ENCODE measurements around the gene SPAG8.
A peak's percentile ranks its signal among the peaks of the same experiment; 100 is the strongest.

SPAG8 gene

GRCh38 chr9:35812025-35812602 is at the start of gene SPAG8:
SPAG8 (minus strand) TSS chr9:35812262; CDS start chr9:35812147, 115 bp downstream.
- DNase-seq, result peak; percentile 94

- DNase-seq, result no peak
Measured at GRCh38 chr9:35861161-35861897, 49.3 kb upstream of the SPAG8 start.

GRCh38 chr9:35859990-35860339 is 47.9 kb upstream of the SPAG8 start:
- no peak for DNase-seq

- peak; percentile 11 to 19 for DNase-seq
Measured at GRCh38 chr9:35859310-35859989, 47.4 kb upstream of the SPAG8 start.

- no peak for DNase-seq
Measured at GRCh38 chr9:35858458-35858857, 46.4 kb upstream of the SPAG8 start.

- no peak for DNase-seq
Measured at GRCh38 chr9:35856882-35857281, 44.8 kb upstream of the SPAG8 start.

GRCh38 chr9:35856206-35856605 is 44.1 kb upstream of the SPAG8 start:
- DNase-seq, result no peak

GRCh38 chr9:35854091-35854762 is 42.2 kb upstream of the SPAG8 start:
- DNase-seq, result no peak

- DNase-seq, result no peak
Measured at GRCh38 chr9:35852876-35853865, 41.1 kb upstream of the SPAG8 start.

GRCh38 chr9:35852267-35852815 is 40.3 kb upstream of the SPAG8 start:
- DNase-seq, result no peak

GRCh38 chr9:35847792-35848572 is 35.9 kb upstream of the SPAG8 start:
- peak; percentile 26 to 53 for DNase-seq

- no peak for DNase-seq
Measured at GRCh38 chr9:35845824-35846771, 34.0 kb upstream of the SPAG8 start.

- DNase-seq, result no peak
Measured at GRCh38 chr9:35844628-35845270, 32.7 kb upstream of the SPAG8 start.

- no peak for DNase-seq
Measured at GRCh38 chr9:35842795-35843194, 30.7 kb upstream of the SPAG8 start.

- DNase-seq, result no peak
Measured at GRCh38 chr9:35842020-35842745, 30.1 kb upstream of the SPAG8 start.

- no peak for DNase-seq
Measured at GRCh38 chr9:35841645-35841900, 29.5 kb upstream of the SPAG8 start.

- DNase-seq, result no peak
Measured at GRCh38 chr9:35840881-35841644, 29.0 kb upstream of the SPAG8 start.

- no peak for DNase-seq
Measured at GRCh38 chr9:35839926-35840325, 27.9 kb upstream of the SPAG8 start.
